H1 (cell line): ENCODE results near the gene TRNP1.

Source experiments
- CBX5 ChIP-seq: fragments of 300-800, 300-1000 bp; sonication (generic); IDR thresholded peaks from 2 replicates; pipeline ENCODE4 v1.7.1; 2016; ENCODE audit warnings: antibody characterized with exemption, low read length, low read depth
- CTCF ChIP-seq, 3 experiments: IDR thresholded peaks; 1 replicate in 2 of 3; 2 replicates in 1 of 3; pipeline versions ENCODE4 v1.5.1 to v1.6.1; 2011; ENCODE audit warnings: low read length in 3 of 3, mild to moderate bottlenecking in 3 of 3, inconsistent platforms in 2 of 3, low read depth in 1 of 3, moderate library complexity in 1 of 3; ENCODE audit not compliant: insufficient read depth in 1 of 3; ENCODE audit errors: control extremely low read depth in 1 of 3

- TF ChIP-seq CTCF (IDR thresholded peaks at IDR 0.05; ENCODE audit: control extremely low read depth in 1 of 3, insufficient read depth in 1 of 3, low read depth in 1 of 3, low read length in 3 of 3) (no peak), CBX5 (no peak)
These were observed 36.2 kb upstream of the TRNP1 start for GRCh38 chr1:26957306-26957705.
